D721Med (cell line): Measurements from ENCODE around the gene DTX1.
A peak's percentile ranks its signal among the peaks of the same experiment; 100 is the strongest.

Source experiments
- DNase-seq: peaks from one replicate; pipeline ENCODE4 v3.0.0; 2011; ENCODE audit warnings: low spot score; ENCODE audit not compliant: insufficient read length
- FAIRE-seq: peaks from 2 replicates; lab custom pipeline; 2011; peaks lifted over from hg19 to GRCh38; lab: Jason Lieb, UNC
- TF ChIP-seq, protein P1 (sequence below): IDR thresholded peaks from 2 replicates; pipeline ENCODE4 v1.5.1; 2012; ENCODE audit warnings: mild to moderate bottlenecking, control low read depth; ENCODE audit not compliant: insufficient read depth; ENCODE audit errors: missing control alignments

Gene DTX1

DNA sequence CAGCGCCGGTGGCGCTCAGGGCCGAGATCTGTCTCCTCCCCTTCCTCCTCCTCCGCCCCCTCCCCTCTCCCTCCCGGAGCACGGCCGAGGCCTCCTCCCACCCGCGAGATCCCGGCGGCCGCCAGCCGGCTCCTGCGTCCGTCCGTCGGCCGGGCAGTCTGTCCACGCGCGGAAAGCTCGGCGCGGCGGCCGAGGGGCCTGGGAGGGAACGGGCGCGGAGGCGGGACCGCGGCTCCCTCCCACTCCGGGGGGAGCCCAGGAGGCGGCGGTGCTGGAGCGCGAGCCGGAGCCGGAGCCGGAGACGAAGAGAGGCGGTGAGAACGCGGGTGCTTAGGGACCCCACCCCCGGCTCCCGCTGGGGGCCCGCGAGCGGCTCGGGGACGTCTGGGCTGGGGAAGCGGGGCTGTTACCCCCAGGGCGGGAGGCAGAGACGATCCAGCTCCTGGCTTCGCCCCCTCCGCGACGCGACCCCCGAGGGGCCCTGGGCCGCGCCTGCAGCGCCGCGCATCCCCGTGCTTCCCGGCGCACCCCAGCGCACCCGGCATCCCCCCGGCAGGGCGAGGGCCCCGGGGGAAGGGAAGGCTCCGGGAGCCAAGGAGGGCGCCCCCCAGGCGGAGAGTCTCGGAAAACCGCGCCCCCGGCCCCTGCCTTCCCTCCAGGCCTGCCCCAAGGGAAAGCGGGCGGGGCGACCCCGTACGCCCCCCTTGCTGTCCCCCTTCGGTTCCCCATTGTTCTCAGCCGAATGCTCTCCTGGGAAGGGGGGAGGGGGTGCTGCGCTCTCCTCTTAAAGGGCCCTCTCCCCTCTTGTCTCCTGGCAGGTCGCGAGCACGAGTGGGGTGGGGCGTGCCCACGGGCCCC, at the start of gene DTX1:
Gene DTX1 (plus strand): TSS at position 100 of the 858 bp plus-strand sequence. CDS start 1,463 bp downstream, outside the sequence.
- peak; percentile 70 for DNase-seq
- TF ChIP-seq, protein P1, sequence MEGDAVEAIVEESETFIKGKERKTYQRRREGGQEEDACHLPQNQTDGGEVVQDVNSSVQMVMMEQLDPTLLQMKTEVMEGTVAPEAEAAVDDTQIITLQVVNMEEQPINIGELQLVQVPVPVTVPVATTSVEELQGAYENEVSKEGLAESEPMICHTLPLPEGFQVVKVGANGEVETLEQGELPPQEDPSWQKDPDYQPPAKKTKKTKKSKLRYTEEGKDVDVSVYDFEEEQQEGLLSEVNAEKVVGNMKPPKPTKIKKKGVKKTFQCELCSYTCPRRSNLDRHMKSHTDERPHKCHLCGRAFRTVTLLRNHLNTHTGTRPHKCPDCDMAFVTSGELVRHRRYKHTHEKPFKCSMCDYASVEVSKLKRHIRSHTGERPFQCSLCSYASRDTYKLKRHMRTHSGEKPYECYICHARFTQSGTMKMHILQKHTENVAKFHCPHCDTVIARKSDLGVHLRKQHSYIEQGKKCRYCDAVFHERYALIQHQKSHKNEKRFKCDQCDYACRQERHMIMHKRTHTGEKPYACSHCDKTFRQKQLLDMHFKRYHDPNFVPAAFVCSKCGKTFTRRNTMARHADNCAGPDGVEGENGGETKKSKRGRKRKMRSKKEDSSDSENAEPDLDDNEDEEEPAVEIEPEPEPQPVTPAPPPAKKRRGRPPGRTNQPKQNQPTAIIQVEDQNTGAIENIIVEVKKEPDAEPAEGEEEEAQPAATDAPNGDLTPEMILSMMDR = no peak
- no peak for FAIRE-seq

DNA sequence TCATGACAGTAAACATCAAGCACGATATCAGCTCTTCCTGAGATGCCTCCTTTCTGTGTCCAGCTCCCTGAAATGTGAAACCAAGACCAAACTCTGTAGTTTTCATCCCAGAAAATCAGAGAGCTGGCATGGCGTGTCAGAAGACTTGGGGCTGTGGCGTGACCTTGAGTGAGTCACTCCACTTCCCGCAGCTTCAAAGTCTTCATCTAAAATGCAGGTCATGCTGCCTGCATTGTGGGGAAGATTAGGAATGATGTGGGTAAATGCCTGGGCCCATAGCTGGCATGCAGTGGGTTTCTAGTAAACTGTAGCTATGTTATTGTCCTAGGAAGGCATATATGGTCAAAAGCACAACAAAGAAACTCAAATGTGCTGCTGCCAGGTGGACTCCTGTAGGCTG, 49.4 kb upstream of the DTX1 start:
- no peak for DNase-seq
- no peak for FAIRE-seq
- TF ChIP-seq, protein P1 = no peak

DNA sequence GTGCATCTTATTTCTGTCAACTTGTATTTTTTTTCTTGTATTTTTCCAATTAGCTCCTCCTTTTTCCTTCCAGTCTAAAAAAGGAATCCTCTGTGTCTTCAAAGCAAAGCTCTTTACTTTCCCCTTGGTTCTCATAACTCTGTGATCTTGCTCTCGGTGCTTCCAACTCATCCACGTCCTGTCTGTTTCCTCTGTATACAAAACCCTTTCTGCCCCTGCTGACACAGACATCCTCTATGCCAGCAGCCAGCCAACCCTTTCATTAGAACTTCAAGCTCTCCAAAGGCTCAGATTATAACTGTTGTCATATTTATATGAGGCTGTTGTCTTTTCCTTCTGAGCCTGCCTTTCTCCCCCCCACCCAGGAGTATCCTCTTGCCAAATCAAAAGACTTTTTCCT, 45.8 kb upstream of the DTX1 start:
- TF ChIP-seq, protein P1 = no peak
- no peak for FAIRE-seq
- DNase-seq = no peak

DNA sequence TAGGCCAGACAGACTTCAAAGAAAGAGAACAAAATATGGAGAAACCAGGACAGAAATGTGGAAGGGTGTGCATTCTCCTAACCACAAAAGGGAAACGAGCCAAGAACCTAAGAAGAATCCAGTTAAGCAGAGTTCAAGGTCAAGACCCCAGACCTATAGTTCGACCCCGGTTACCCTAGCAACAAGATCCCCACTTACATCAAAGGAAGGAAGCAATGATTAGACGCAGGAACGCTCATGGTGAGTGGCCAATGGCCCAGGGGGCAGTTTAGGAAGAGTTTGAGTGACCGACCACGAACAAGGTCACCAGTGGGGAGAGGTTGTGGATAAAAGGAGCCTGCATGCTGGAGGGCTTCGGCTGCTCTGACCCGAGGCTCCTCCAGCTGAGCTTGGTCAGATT, 42.0 kb upstream of the DTX1 start:
- FAIRE-seq (no peak), DNase-seq (no peak)
- TF ChIP-seq, protein P1 = no peak

DNA sequence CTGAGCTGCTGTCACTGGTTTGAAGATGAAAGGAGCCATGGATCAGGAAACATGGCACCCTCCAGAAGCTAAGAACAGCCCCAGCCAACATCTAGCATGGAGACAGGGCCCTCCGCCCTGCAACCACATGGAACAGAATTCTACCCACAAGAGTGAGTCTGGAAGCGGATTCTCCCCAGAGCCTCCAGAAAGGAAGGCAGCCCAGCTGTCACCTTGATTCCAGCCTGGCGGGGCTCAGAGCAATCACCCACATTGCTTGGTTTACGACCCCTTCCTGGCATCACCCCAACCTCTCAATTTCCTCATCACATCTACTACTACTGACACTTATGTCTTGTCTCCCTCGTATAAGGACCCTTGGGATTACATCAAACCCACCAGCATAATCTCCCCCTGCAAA, 39.7 kb upstream of the DTX1 start:
- TF ChIP-seq, protein P1 = no peak
- FAIRE-seq = no peak
- DNase-seq = no peak

DNA sequence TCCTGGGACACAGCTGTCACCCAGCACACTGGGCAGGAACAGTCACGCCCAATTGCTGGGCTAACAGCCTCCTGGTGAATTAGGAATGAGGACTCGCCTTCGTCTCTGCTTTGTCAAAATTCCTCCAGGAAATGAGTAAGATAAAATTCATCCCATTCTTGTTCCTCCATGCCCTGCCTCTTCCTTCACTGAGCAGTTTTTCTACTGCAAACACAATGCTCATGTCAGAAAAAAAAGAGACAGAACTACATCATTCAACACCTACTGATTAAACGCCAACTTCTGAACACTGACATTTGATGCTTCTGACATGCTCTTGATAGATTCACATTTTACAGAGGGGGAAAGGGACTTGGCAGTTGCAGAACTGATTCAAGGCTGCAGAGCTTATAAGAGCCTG, 37.5 kb upstream of the DTX1 start:
- FAIRE-seq (no peak), DNase-seq (no peak)
- TF ChIP-seq, protein P1 = no peak

DNA sequence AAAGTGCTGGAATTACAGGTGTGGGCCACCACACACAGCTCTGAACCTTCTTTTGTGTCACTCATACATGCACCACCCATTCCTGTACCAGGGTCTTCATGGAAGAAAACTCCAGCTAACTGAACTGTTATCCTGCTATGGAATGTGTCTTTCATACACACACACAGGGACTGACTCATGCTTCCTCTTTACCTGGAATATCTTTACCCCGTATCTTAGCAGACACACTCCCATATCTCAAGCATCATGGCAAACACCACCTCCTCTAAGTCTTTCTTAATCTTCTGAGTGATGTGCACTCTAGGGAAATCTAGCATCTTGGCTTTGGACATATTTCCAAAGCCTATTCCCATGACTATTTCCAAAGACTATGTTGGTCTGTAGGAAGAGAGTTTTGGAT, 35.0 kb upstream of the DTX1 start:
- TF ChIP-seq, protein P1 = no peak
- FAIRE-seq = no peak
- DNase-seq = no peak
